Glutamatergic neuron (in vitro differentiated cells): Measurements from ENCODE around the gene PIK3CD. TPM values are rescaled to one million over a fixed set of nuclear protein-coding genes. Genes with fewer than 3 reads are reported as not detected.
"Not testable (repeated sequence)": the region's sequence is repeated elsewhere in the genome, so short reads cannot be mapped to it uniquely, and the experiment has no call there.

Experiments used
- DNase-seq: peaks from one replicate; pipeline ENCODE4 v3.0.0; 2022
- H3K27ac Mint-ChIP-seq: one replicate; pipeline ENCODE4 v1.8.0; 2020; ENCODE audit warnings: mild to moderate bottlenecking, mixed read lengths, inconsistent platforms; ENCODE audit not compliant: unreplicated experiment
- H3K27me3 Mint-ChIP-seq: one replicate; pipeline ENCODE4 v1.8.0; 2020; ENCODE audit warnings: mild to moderate bottlenecking, moderate library complexity, mixed read lengths, inconsistent platforms; ENCODE audit not compliant: unreplicated experiment
- H3K36me3 Mint-ChIP-seq: one replicate; pipeline ENCODE4 v1.8.0; 2020; ENCODE audit warnings: mild to moderate bottlenecking, mixed read lengths, inconsistent platforms; ENCODE audit not compliant: unreplicated experiment
- H3K4me1 Mint-ChIP-seq: one replicate; pipeline ENCODE4 v1.8.0; 2020; ENCODE audit warnings: mild to moderate bottlenecking, low read depth, mixed read lengths, inconsistent platforms; ENCODE audit not compliant: unreplicated experiment
- H3K4me3 Mint-ChIP-seq: one replicate; pipeline ENCODE4 v1.8.0; 2020; ENCODE audit warnings: mild to moderate bottlenecking, mixed read lengths, inconsistent platforms; ENCODE audit not compliant: unreplicated experiment
- H3K9me3 Mint-ChIP-seq: one replicate; pipeline ENCODE4 v1.8.0; 2020; ENCODE audit warnings: mild to moderate bottlenecking, moderate library complexity, mixed read lengths, inconsistent platforms; ENCODE audit not compliant: unreplicated experiment
- total RNA-seq: library from RNA; stranded (reverse); fragmentation: NEBNext Ultra II Directional; extraction: Animal tissue kit (Norgen Biotek cat#: 25700); gene quantifications from one replicate; pipeline ENCODE4 v1.2.1, GENCODE V29; 2021; ENCODE audit not compliant: unreplicated experiment
- TF ChIP-seq, protein P1 (sequence below): fragments of 200-600 bp; sonication (generic); IDR thresholded peaks from one replicate; pipeline ENCODE4 v1.5.0; 2021; ENCODE audit not compliant: partially characterized antibody, unreplicated experiment

Gene PIK3CD
- total RNA-seq, 1 donor from 2014 or later: 39.4 TPM

DNA sequence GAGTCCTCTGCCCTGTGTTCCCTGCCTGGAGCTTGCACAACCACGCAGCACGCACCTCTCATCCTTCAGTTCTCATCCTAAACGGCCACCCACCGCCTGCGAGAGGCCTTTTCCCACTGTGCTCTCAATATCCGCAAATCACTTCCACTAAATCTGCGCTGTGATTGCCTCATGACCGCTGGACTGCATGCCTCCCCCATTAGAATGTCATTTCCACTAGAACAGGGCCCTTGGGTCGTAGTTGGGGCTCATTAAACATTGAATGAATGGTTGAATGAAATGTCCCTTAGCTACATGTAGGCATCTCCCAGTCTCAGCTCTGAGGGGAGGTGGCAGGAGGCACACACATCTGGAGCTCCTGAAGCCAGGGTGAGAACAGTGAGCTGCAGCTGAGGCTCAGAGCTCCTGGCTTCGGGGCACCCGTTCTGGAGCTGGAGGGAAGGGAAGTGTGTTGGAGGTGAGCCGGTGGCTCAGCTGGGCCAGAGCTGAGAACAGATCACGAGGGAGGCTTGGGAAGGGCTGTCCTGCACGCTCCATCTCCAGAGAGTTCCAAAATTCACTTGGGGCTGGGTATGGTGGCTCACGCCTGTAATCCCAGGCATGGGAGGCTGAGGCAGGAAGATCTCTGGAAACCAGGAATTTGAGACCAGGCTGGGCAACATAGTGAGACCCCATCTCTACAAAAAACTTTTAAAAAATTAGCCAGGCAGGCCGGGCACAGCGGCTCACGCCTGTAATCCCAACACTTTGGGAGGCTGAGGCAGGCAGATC lies 32.4 kb upstream of the PIK3CD start:
- Mint-ChIP-seq H3K9me3 (peaks cover 3% of the 10 kb centered on the region), H3K27me3 (peaks cover 6% of the 10 kb centered on the region), H3K27ac (no peak overlapping the region), H3K4me3 (no peak overlapping the region), H3K36me3 (no peaks in the 10 kb centered on the region), H3K4me1 (peaks cover 3% of the 10 kb centered on the region)
- TF ChIP-seq, protein P1, sequence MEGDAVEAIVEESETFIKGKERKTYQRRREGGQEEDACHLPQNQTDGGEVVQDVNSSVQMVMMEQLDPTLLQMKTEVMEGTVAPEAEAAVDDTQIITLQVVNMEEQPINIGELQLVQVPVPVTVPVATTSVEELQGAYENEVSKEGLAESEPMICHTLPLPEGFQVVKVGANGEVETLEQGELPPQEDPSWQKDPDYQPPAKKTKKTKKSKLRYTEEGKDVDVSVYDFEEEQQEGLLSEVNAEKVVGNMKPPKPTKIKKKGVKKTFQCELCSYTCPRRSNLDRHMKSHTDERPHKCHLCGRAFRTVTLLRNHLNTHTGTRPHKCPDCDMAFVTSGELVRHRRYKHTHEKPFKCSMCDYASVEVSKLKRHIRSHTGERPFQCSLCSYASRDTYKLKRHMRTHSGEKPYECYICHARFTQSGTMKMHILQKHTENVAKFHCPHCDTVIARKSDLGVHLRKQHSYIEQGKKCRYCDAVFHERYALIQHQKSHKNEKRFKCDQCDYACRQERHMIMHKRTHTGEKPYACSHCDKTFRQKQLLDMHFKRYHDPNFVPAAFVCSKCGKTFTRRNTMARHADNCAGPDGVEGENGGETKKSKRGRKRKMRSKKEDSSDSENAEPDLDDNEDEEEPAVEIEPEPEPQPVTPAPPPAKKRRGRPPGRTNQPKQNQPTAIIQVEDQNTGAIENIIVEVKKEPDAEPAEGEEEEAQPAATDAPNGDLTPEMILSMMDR: no peak
- no peak for DNase-seq

DNA sequence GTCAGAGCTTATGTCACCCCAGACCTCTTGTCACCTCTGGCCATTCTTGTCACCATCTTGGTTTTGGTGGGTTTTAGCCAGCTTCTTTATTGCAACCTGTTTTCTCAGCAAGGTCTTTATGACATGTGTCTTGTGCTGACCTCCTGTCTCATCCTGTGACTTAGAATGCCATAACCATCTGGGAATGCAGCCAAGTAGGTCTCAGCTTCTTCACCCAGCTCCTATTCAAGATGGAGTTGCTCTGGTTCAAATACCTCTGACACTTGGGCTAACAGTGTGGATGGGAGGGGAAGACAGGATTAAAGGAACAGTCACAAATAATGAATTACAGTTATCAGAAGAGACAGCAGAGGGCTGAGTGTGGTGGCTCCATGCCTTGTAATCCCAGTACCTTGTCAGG lies 30.5 kb upstream of the PIK3CD start:
- Mint-ChIP-seq H3K36me3 (no peaks in the 10 kb centered on the region), H3K4me3 (no peak overlapping the region), H3K4me1 (peaks cover 3% of the 10 kb centered on the region), H3K9me3 (peaks cover 3% of the 10 kb centered on the region), H3K27me3 (peaks cover 6% of the 10 kb centered on the region), H3K27ac (no peak overlapping the region)
- DNase-seq: no peak
- TF ChIP-seq, protein P1: no peak

DNA sequence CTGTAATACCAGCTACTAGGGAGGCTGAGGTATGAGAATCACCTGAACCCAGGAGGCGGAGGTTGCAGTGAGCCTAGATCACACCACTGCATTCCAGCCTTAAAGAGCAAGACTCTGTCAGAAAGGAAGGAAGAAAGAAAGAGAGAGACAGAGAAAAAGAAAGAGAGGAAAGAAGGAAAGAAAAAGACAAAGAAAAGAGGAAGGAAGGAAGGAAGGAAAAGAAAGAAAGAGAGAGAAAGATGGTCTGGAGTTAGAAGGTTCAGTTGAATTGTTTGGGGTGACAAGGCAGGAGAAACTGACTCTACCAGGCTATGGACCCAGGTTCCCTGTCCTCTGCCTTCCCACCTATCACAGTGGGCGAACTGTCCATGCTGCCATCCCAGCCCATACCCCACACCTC lies 27.4 kb upstream of the PIK3CD start:
- Mint-ChIP-seq H3K27me3 (peaks cover 8% of the 10 kb centered on the region), H3K4me1 (peaks cover under 1% of the 10 kb centered on the region), H3K9me3 (peaks cover 1% of the 10 kb centered on the region), H3K36me3 (no peaks in the 10 kb centered on the region), H3K27ac (no peak overlapping the region), H3K4me3 (no peak overlapping the region)
- DNase-seq: no peak
- TF ChIP-seq, protein P1: no peak

DNA sequence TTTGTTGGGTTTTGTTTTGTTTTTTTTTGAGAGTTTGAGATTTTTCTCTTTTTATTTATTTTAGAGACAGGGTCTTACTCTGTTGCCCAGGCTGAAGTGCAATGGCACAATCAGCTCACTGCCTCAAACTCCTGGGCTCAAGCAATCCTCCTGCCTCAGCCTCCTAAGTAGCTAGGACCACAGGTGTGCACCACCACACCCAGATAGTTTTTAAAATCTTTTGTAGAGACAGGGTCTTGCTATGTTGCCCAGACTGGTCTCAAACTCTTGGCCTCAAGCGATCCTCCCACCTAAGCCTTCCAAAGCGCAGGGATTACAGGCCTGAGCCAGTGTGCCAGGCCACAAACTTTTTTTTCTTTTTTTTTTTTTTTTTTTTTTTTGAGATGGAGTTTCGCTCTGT lies 26.5 kb upstream of the PIK3CD start:
- not testable (repeated sequence) for H3K4me3 Mint-ChIP-seq, DNase-seq, H3K36me3 Mint-ChIP-seq, H3K9me3 Mint-ChIP-seq, H3K4me1 Mint-ChIP-seq, H3K27ac Mint-ChIP-seq, H3K27me3 Mint-ChIP-seq

- Mint-ChIP-seq H3K27ac (no peak overlapping the region), H3K4me1 (no peaks in the 10 kb centered on the region), H3K36me3 (no peaks in the 10 kb centered on the region), H3K27me3 (peaks cover 8% of the 10 kb centered on the region), H3K4me3 (no peak overlapping the region), H3K9me3 (no peaks in the 10 kb centered on the region)
- no peak for DNase-seq
- TF ChIP-seq, protein P1: no peak
Observed at GRCh38 chr1:9626201-9626608, 25.3 kb upstream of the PIK3CD start.
